ENCODE results near the gene PTPRK. TPM values are rescaled to one million over a fixed set of nuclear protein-coding genes. Genes with fewer than 3 reads are reported as not detected.

PTPRK gene
- total and polyA plus RNA-seq, 2 of the 13 experiments (the other 11 are each of a cell fraction or from before 2014, with no cell fraction given): 43.6 to 98.3 TPM

DNA sequence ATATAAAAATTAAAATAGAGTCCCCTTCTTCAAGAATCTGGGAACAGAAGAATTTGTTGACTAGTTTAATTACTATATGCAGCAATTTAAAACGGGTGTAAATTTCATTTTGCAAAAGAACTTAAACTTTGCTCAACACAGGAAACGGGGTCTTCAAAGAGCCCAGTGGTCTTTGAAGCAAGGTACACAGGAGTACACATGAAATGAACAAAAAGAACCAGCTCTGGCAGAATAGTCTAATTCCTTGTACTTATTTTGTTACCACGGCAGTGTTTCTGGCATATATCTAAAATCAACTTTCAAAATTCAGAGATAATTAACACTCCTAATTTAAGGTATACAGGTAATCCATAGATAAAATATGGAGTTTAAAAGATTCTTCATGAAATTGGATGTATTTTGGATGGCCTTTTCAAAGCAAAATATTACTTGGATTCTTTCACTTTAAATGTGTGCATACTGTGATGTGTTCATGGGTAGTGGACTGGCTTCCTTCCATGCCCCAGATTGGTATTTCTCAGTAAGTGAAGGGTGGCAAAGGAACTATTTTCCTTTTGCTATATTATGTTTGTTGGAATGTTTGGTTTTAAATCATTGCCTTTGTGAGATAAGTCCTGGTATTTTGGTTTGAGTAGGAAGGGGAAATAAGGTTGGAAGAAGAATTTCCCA, 522.8 kb downstream of the PTPRK start (continued):
- TF ChIP-seq, protein P1, sequence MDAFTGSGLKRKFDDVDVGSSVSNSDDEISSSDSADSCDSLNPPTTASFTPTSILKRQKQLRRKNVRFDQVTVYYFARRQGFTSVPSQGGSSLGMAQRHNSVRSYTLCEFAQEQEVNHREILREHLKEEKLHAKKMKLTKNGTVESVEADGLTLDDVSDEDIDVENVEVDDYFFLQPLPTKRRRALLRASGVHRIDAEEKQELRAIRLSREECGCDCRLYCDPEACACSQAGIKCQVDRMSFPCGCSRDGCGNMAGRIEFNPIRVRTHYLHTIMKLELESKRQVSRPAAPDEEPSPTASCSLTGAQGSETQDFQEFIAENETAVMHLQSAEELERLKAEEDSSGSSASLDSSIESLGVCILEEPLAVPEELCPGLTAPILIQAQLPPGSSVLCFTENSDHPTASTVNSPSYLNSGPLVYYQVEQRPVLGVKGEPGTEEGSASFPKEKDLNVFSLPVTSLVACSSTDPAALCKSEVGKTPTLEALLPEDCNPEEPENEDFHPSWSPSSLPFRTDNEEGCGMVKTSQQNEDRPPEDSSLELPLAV (CRISPR knock-in tag; conservative IDR thresholded peaks at IDR 0.05; ENCODE audit: low read depth): no peak
- TF ChIP-seq ZNF703 (CRISPR knock-in tag; IDR thresholded peaks at IDR 0.05; ENCODE audit: borderline replicate concordance): no peak
- no peak for TF ChIP-seq MBNL3 (CRISPR knock-in tag; conservative IDR thresholded peaks at IDR 0.05)
- TF ChIP-seq, protein P2, sequence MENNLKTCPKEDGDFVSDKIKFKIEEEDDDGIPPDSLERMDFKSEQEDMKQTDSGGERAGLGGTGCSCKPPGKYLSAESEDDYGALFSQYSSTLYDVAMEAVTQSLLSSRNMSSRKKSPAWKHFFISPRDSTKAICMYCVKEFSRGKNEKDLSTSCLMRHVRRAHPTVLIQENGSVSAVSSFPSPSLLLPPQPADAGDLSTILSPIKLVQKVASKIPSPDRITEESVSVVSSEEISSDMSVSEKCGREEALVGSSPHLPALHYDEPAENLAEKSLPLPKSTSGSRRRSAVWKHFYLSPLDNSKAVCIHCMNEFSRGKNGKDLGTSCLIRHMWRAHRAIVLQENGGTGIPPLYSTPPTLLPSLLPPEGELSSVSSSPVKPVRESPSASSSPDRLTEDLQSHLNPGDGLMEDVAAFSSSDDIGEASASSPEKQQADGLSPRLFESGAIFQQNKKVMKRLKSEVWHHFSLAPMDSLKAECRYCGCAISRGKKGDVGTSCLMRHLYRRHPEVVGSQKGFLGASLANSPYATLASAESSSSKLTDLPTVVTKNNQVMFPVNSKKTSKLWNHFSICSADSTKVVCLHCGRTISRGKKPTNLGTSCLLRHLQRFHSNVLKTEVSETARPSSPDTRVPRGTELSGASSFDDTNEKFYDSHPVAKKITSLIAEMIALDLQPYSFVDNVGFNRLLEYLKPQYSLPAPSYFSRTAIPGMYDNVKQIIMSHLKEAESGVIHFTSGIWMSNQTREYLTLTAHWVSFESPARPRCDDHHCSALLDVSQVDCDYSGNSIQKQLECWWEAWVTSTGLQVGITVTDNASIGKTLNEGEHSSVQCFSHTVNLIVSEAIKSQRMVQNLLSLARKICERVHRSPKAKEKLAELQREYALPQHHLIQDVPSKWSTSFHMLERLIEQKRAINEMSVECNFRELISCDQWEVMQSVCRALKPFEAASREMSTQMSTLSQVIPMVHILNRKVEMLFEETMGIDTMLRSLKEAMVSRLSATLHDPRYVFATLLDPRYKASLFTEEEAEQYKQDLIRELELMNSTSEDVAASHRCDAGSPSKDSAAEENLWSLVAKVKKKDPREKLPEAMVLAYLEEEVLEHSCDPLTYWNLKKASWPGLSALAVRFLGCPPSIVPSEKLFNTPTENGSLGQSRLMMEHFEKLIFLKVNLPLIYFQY (CRISPR knock-in tag; IDR thresholded peaks at IDR 0.05; ENCODE audit: borderline replicate concordance): no peak
- TF ChIP-seq ZNF749 (CRISPR knock-in tag; IDR thresholded peaks at IDR 0.05; ENCODE audit: borderline replicate concordance): no peak
- TF ChIP-seq, protein P3, sequence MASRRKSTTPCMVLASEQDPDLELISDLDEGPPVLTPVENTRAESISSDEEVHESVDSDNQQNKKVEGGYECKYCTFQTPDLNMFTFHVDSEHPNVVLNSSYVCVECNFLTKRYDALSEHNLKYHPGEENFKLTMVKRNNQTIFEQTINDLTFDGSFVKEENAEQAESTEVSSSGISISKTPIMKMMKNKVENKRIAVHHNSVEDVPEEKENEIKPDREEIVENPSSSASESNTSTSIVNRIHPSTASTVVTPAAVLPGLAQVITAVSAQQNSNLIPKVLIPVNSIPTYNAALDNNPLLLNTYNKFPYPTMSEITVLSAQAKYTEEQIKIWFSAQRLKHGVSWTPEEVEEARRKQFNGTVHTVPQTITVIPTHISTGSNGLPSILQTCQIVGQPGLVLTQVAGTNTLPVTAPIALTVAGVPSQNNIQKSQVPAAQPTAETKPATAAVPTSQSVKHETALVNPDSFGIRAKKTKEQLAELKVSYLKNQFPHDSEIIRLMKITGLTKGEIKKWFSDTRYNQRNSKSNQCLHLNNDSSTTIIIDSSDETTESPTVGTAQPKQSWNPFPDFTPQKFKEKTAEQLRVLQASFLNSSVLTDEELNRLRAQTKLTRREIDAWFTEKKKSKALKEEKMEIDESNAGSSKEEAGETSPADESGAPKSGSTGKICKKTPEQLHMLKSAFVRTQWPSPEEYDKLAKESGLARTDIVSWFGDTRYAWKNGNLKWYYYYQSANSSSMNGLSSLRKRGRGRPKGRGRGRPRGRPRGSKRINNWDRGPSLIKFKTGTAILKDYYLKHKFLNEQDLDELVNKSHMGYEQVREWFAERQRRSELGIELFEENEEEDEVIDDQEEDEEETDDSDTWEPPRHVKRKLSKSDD (CRISPR knock-in tag; IDR thresholded peaks at IDR 0.05; ENCODE audit: low read depth): no peak
- no peak for TF ChIP-seq ZNF644 (CRISPR knock-in tag; IDR thresholded peaks at IDR 0.05; ENCODE audit: low read depth)
- no peak for TF ChIP-seq ZNF563 (CRISPR knock-in tag; IDR thresholded peaks at IDR 0.05)

Measured in HepG2 (cell line).